Measurements from ENCODE around the gene RCL1. TPM values are rescaled to one million over a fixed set of nuclear protein-coding genes. Genes with fewer than 3 reads are reported as not detected.

Gene RCL1
- total and polyA plus RNA-seq, 2 of the 13 experiments (the other 11 are each of a cell fraction or from before 2014, with no cell fraction given) = 22.3 to 31.6 TPM

DNA sequence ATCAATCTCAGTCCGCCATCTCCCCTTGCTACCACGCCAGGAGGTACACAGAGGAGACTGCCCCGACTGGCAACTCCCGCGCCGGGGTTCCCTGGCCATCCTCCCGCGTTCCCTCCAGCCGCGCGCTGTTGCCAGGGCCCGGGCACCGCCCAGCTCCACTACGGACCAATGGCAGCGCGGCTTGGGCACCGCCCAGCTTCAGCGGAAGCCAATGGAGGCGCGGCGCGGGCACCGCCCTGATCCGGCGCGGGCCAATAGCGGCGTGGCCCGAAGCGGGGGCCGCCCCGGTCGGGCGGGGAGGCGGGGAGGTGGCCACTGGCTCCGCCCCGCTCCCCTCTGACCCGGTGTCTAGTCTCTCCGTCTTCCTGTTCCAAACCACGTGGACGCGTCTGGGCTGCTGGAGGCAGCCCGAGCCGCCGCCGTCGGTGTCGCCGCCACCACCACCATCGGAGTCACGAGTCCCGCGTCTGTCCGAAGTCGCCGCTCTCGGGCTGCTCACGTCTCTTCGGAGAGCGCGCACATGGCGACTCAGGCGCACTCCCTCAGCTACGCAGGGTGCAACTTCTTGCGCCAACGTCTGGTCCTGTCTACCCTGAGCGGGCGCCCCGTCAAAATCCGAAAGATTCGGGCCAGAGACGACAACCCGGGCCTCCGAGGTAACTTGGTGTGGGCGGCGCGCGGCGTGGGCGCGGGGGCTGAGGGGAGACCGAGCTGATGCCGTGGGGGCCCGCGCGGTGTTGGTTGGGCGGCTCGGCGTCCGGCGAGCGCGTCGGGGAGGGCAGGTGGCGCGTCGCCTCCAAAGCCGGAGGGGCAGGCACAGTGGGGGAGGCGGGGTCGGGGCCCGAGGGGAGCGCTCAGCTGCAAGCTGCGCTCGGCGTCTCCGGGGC is at the start of gene RCL1 (continued):
- TF ChIP-seq, protein P1, sequence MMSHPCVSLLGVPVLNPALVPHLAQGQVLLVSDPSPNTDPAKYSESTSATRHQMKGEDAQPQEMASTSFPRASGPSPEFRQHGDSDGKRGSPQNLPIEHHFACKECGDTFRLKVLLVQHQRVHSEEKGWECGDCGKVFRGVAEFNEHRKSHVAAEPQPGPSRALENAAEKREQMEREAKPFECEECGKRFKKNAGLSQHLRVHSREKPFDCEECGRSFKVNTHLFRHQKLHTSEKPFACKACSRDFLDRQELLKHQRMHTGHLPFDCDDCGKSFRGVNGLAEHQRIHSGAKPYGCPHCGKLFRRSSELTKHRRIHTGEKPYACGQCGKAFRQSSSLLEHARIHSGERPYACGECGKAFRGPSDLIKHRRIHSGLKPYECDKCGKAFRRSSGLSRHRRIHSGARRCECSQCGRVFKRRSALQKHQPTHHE (CRISPR knock-in tag; IDR thresholded peaks at IDR 0.05; ENCODE audit: borderline replicate concordance) = peak; percentile 79; the same call in 1 of the 2 replicates
- TF ChIP-seq ZNF678 (CRISPR knock-in tag; IDR thresholded peaks at IDR 0.05) = no peak; the same call in 1 of the 2 replicates
- TF ChIP-seq MATR3 (CRISPR knock-in tag; IDR thresholded peaks at IDR 0.05) = no peak
- 0 out of 2 replicates have a peak, but pooled peaks have one; percentile 62 for TF ChIP-seq ARHGAP35 (CRISPR knock-in tag; IDR thresholded peaks at IDR 0.05; ENCODE audit: borderline replicate concordance)
- TF ChIP-seq ZSCAN29 (CRISPR knock-in tag; conservative IDR thresholded peaks at IDR 0.05) = peak; percentile 97
- TF ChIP-seq ASH2L (IDR thresholded peaks at IDR 0.05; ENCODE audit: insufficient read length, low read depth, low read length) = peak; percentile 82
- TF ChIP-seq, protein P2, sequence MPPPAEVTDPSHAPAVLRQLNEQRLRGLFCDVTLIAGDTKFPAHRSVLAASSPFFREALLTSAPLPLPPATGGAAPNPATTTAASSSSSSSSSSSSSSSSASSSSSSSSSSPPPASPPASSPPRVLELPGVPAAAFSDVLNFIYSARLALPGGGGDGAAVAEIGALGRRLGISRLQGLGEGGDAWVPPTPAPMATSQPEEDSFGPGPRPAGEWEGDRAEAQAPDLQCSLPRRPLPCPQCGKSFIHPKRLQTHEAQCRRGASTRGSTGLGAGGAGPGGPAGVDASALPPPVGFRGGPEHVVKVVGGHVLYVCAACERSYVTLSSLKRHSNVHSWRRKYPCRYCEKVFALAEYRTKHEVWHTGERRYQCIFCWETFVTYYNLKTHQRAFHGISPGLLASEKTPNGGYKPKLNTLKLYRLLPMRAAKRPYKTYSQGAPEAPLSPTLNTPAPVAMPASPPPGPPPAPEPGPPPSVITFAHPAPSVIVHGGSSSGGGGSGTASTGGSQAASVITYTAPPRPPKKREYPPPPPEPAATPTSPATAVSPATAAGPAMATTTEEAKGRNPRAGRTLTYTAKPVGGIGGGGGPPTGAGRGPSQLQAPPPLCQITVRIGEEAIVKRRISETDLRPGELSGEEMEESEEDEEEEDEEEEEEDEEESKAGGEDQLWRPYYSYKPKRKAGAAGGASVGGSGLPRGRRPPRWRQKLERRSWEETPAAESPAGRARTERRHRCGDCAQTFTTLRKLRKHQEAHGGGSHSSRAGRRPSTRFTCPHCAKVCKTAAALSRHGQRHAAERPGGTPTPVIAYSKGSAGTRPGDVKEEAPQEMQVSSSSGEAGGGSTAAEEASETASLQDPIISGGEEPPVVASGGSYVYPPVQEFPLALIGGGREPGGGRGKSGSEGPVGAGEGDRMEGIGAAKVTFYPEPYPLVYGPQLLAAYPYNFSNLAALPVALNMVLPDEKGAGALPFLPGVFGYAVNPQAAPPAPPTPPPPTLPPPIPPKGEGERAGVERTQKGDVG (CRISPR knock-in tag; IDR thresholded peaks at IDR 0.05; ENCODE audit: borderline replicate concordance) = no peak
- TF ChIP-seq NCOA5 (CRISPR knock-in tag; IDR thresholded peaks at IDR 0.05) = no peak
- no peak for TF ChIP-seq GATA4 (IDR thresholded peaks at IDR 0.05; ENCODE audit: borderline replicate concordance, low read depth)
- TF ChIP-seq, protein P3, sequence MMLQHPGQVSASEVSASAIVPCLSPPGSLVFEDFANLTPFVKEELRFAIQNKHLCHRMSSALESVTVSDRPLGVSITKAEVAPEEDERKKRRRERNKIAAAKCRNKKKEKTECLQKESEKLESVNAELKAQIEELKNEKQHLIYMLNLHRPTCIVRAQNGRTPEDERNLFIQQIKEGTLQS (CRISPR knock-in tag; IDR thresholded peaks at IDR 0.05) = no peak
- no peak for TF ChIP-seq MED13 (CRISPR knock-in tag; IDR thresholded peaks at IDR 0.05)
- TF ChIP-seq, protein P4, sequence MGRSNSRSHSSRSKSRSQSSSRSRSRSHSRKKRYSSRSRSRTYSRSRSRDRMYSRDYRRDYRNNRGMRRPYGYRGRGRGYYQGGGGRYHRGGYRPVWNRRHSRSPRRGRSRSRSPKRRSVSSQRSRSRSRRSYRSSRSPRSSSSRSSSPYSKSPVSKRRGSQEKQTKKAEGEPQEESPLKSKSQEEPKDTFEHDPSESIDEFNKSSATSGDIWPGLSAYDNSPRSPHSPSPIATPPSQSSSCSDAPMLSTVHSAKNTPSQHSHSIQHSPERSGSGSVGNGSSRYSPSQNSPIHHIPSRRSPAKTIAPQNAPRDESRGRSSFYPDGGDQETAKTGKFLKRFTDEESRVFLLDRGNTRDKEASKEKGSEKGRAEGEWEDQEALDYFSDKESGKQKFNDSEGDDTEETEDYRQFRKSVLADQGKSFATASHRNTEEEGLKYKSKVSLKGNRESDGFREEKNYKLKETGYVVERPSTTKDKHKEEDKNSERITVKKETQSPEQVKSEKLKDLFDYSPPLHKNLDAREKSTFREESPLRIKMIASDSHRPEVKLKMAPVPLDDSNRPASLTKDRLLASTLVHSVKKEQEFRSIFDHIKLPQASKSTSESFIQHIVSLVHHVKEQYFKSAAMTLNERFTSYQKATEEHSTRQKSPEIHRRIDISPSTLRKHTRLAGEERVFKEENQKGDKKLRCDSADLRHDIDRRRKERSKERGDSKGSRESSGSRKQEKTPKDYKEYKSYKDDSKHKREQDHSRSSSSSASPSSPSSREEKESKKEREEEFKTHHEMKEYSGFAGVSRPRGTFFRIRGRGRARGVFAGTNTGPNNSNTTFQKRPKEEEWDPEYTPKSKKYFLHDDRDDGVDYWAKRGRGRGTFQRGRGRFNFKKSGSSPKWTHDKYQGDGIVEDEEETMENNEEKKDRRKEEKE (IDR thresholded peaks at IDR 0.05) = no peak
- TF ChIP-seq, protein P5, sequence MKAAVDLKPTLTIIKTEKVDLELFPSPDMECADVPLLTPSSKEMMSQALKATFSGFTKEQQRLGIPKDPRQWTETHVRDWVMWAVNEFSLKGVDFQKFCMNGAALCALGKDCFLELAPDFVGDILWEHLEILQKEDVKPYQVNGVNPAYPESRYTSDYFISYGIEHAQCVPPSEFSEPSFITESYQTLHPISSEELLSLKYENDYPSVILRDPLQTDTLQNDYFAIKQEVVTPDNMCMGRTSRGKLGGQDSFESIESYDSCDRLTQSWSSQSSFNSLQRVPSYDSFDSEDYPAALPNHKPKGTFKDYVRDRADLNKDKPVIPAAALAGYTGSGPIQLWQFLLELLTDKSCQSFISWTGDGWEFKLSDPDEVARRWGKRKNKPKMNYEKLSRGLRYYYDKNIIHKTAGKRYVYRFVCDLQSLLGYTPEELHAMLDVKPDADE (CRISPR knock-in tag; IDR thresholded peaks at IDR 0.05) = 0 out of 2 replicates have a peak, but pooled peaks have one; percentile 48
- TF ChIP-seq DNMT1 (CRISPR knock-in tag; IDR thresholded peaks at IDR 0.05) = no peak
- peak; percentile 94 for TF ChIP-seq SP2 (CRISPR knock-in tag; IDR thresholded peaks at IDR 0.05)
- no peak for TF ChIP-seq ZFP41 (CRISPR knock-in tag; IDR thresholded peaks at IDR 0.05; ENCODE audit: borderline replicate concordance)
- TF ChIP-seq MED1 (CRISPR knock-in tag; IDR thresholded peaks at IDR 0.05) = no peak; the same call in none of the 2 replicates
- no peak for TF ChIP-seq ZBTB7A (CRISPR knock-in tag; IDR thresholded peaks at IDR 0.05)
- no peak for TF ChIP-seq SYNCRIP (IDR thresholded peaks at IDR 0.05; ENCODE audit: insufficient read depth, low read depth, low read length)
- no peak for TF ChIP-seq NFE2L1 (CRISPR knock-in tag; IDR thresholded peaks at IDR 0.05; ENCODE audit: borderline replicate concordance)

Measured in HepG2 (cell line).